Esophagus squamous epithelium (tissue), 4 donors: ENCODE results near the gene RASSF1.

ENCODE experiments used
- CTCF ChIP-seq, 6 experiments: fragments of 450-650 bp in 4 of 6; fragments of 200-600 bp in 2 of 6; sonication (generic) in 2 of 6; IDR thresholded peaks; one replicate each; pipeline ENCODE4 v1.5.1; 2016 to 2019; ENCODE audit warnings: antibody characterized with exemption in 6 of 6, mild to moderate bottlenecking in 4 of 6, moderate library complexity in 4 of 6
- POLR2A ChIP-seq, 4 donors: fragments of 450-650 bp; IDR thresholded peaks; one replicate each; pipeline ENCODE4 v1.6.1; 2017; ENCODE audit warnings: antibody characterized with exemption in 4 of 4, mild to moderate bottlenecking in 4 of 4, moderate library complexity in 3 of 4

- TF ChIP-seq POLR2A (IDR thresholded peaks at IDR 0.05) = no peak
- TF ChIP-seq CTCF (IDR thresholded peaks at IDR 0.05) = no peak
Measured at GRCh38 chr3:50314816-50315215, 25.8 kb downstream of the RASSF1 start.
